CD4-positive, alpha-beta T cell treated with Interleukin-12 subunit alpha and Interleukin-12 subunit beta, for 1 hour (primary cell): ENCODE measurements around the gene NLRX1.
A peak's percentile ranks its signal among the peaks of the same experiment; 100 is the strongest.
"Not testable (repeated sequence)": the region's sequence is repeated elsewhere in the genome, so short reads cannot be mapped to it uniquely, and the experiment has no call there.

ENCODE experiments used
- DNase-seq: peaks from one replicate; pipeline ENCODE4 v3.0.0-alpha.2; 2020

The NLRX1 gene, protein sequence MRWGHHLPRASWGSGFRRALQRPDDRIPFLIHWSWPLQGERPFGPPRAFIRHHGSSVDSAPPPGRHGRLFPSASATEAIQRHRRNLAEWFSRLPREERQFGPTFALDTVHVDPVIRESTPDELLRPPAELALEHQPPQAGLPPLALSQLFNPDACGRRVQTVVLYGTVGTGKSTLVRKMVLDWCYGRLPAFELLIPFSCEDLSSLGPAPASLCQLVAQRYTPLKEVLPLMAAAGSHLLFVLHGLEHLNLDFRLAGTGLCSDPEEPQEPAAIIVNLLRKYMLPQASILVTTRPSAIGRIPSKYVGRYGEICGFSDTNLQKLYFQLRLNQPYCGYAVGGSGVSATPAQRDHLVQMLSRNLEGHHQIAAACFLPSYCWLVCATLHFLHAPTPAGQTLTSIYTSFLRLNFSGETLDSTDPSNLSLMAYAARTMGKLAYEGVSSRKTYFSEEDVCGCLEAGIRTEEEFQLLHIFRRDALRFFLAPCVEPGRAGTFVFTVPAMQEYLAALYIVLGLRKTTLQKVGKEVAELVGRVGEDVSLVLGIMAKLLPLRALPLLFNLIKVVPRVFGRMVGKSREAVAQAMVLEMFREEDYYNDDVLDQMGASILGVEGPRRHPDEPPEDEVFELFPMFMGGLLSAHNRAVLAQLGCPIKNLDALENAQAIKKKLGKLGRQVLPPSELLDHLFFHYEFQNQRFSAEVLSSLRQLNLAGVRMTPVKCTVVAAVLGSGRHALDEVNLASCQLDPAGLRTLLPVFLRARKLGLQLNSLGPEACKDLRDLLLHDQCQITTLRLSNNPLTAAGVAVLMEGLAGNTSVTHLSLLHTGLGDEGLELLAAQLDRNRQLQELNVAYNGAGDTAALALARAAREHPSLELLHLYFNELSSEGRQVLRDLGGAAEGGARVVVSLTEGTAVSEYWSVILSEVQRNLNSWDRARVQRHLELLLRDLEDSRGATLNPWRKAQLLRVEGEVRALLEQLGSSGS

DNA sequence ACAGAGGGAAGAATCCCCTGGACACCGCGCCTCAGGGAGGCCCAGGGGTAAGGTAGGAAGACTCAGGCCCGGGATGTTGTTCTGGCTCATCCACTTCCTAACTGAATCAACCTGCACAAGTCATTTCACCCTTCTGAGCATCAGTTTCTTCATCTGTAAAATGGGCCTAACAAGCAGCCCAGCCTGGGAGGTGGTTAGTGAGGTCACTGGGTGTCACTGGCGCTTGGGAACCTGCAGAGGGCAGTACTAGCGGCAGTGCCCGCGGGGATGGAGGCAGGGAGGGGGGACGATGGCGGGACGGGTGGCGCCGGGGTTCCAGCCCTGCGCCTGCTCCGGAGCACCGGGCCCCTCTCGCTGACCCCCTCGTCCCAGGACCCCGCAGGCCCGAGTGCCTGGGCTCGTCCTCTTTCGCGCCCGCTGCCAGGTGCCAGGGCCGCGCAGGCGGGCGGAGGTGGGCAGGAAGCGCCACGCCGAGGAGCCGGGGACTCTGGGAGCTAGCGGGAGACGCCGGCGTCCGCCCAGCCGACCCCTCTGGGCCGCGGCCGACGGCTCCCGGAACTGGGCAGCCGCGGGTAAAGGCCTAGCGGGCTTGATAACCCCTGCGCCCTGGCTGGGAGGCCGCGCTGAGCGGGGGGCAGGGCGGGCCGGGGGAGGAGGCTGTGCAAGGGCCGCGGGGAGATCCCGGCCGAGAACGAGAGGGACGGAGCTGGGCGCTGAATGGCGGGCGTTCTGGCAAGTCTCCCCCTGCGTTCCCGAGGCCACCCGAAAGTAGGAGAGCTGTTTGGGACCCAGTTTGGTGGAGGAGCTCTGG is at the start of gene NLRX1:
TSS of gene NLRX1 (plus strand) at position 255 of the 811 bp plus-strand sequence. CDS start 2,679 bp downstream, outside the sequence.
- peak; percentile 88 for DNase-seq

DNA sequence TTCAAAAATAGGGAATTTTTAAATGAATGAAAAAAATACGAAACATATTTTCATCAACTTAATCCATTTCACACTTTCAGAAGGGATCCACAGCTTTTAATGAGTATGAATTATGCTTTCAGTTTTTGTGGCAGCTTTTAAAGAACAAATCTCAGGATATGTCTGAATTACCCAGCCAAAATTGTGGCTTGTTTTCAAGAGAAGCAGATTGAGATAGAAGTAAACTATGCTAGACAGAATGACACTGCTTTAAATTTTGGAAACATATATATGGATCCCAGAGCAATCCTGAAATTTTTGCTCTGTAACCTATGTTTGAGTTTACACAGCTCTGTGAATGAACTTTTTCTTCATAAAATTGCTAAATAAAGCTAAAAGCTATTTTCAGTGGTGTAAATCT is 49.6 kb upstream of the NLRX1 start:
- no peak for DNase-seq

DNA sequence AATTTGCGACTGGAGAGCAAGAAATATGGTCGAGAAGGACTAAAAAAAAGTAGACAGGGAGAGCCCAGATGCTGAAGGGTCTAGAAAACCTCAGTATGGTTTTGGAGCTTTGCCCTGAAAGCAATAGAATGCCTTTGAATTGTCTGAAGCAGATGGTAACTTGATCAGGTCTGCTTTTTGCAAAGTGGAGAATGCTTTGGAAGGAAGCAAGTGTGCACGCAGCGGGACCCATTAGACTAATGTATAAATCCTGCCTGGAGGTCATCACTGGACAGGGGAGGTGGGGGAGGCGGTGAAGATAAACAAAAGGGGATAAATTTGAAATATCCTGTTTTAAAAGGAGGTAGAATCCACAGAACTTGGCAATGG is 47.9 kb upstream of the NLRX1 start:
- DNase-seq: no peak

DNA sequence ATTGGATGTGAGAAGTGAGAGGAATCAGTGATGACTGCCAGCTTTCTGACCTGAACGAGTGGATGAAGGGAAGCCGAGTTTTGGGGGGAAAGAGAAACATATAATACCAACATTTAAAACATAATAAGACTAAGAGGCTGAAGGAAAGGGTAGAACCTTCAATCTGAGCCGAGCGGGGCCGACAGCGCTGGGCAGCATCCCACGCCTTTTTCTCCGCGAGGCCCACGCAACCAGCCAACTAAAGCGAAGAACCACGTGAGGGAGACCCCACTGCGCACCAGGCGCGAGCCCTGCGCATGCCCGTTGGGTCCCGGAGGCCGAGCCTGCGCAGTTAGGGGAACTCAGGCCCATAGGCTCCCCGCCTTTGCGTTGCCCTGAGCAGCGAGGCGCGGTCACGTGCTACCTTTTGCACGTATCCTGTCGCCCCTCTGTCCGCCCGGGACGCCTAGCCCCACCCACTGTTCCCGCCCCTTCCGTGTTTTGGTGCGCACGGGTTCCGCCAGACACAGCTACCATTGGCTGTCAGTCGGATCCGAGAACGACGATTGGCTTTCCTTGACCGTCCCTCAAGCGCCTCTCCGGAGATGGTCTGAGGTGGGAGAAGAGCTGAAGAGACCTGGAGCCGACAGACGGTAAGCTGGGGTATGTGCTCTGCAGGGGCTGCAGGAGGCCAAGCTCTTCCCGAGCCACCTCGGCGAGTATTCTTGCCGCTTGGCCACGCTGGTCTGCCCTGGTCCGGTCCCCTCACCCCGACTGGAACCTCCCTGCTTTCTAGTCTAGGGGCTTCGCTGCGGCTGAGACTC is 47.3 kb upstream of the NLRX1 start, which contains the start of gene HINFP:
TSS of gene HINFP (plus strand) at position 573 of the 803 bp plus-strand sequence. CDS start 5,365 bp downstream, outside the sequence.
- DNase-seq: peak; percentile 100

DNA sequence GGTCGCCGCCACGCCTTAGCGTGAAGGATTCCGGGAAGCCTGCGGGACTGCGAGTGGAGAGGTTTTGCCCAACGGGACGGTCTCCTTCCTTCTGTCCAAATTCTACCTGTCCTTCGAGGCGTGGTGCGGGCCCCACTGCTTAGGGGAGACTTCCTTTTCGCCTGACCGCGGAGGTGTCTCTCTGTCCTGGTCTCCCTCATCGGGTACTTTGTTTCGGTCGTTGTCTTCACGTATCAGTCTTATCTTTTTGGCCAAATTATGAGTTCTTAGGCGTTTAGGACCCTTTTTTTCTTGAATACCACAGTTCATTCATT is 46.8 kb upstream of the NLRX1 start:
- no peak for DNase-seq

DNA sequence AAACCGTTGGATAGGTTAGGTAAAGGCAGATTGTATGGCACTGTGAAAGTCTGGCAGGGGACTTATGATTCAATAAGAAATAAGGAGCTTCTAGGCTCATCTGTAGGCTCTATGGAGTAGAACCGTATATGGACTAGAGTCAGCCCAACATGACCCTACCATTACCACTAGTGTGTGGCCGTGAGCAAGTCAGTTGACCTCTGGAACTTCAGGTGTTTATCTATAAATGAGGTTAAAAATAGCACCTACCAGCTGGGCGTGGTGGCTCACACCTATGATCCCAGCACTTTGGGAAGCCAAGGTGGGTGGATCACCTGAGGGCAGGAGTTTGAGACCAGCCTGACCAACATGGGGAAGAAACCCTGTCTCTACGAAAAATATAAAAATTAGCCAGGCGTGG is 42.7 kb upstream of the NLRX1 start:
- no peak for DNase-seq

DNA sequence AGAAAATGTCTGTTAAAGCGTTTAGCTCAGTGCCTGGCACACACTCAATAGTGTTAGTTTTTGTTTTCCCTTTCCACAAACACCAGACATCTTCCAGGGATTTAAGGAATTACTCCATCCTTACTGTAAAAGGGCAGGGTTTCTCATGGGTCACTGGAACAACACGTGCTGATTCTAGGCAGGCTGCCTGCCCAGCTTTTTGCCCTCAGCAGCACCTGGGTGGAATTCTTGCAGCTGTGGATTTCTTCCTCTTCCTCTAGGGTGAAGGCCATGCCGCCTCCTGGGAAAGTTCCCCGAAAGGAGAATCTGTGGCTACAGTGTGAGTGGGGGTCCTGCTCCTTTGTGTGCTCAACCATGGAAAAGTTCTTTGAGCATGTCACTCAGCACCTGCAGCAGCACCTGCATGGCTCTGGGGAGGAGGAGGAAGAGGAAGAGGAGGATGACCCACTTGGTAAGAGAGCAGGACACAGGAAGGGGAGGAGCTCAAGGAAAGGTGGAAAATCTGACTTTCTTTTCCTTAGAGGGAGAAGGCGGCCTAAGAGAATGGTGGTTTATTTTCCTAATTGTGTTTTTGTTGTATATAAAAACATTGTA is 41.8 kb upstream of the NLRX1 start:
- DNase-seq: no peak

DNA sequence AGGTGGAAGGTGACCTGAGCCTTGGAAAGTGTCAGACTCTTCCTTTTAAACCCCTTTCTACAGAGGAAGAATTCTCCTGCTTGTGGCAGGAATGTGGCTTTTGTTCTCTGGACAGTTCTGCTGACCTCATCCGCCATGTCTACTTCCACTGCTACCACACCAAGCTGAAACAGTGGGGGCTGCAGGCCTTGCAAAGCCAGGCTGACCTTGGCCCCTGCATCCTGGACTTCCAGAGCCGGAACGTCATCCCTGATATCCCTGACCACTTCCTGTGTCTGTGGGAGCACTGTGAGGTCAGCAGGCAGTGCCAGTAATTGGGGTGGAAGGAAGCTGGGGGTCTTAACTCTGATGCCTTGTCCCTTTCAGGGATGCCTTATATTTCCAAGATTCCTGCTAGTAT is 37.9 kb upstream of the NLRX1 start:
- no peak for DNase-seq

DNA sequence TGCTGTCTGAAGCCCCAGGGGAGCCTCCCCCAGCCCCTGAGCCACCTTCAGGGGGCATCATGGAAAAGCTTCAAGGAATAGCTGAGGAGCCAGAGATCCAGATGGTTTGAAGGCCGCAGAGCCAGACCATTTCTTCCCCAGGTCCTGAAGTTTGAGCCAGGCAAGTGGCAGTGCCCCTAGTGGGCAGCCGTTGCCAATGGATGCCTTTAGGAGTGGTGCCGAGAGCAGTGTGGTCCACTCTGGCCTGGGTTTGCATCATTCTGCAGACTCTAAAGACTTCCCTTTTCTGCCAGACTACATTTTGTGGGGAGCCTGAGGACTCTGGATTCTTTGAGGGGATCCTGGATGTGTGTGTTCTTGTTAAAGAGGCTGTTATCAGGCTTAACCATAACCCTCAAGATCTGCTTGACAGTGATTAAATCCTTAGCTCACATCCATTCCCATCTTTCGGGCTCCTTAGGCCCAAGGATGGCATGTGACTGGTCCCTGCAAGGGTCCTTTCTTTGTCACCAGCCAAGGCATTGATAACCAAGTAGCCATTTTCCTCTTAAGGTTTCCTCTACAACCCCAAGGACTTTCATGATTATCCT is 34.0 kb upstream of the NLRX1 start:
- DNase-seq: no peak

DNA sequence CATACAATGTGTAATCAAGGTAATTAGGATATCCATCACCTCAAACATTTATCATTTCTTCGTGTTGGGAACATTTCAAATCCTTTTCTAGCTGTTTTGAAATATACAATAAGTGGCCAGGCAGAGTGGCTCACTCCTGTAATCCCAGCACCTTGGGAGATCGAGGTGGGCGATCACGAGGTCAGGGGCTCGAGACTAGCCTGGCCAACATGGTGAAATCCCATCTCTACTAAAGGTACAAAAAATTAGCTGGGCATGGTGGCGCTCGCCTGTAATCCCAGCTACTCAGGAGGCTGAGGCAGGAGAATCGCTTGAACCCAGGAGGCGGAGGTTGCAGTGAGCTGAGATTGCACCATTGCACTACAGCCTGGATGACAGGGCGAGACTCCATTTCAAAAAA is 29.2 kb upstream of the NLRX1 start:
- not testable (repeated sequence) for DNase-seq

DNA sequence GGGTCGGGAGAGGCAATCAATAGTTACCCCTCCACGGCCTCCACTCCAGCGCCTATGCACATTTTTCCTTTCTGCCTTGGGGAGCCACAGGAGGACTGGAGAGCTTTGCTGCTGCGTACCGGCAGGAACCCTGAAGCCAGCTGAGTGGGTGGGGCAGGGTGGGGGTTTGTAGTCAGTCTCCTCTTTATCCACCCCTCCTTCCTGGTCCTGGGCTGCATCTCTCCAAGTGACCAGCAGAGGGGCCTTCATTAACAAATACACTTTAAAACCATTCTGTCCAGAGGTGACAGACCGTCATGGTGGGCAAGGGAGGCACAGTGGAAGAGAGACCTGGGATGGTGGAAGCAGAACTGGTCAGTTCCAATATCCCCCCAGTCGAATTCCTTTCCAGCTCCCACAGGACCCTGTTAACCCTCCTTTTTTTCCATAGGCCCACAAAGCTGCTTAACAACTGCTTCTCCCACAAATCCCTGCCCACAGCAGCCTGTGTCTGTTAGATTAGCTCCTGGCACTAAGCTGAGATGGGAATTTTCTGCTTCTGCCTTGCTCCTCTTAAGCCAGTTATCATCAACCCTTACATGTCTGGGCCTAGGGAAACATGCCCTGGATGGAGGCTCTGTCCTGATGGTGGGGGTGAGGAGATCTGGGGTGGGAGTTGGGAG is 23.6 kb upstream of the NLRX1 start:
- peak; percentile 39 for DNase-seq

DNA sequence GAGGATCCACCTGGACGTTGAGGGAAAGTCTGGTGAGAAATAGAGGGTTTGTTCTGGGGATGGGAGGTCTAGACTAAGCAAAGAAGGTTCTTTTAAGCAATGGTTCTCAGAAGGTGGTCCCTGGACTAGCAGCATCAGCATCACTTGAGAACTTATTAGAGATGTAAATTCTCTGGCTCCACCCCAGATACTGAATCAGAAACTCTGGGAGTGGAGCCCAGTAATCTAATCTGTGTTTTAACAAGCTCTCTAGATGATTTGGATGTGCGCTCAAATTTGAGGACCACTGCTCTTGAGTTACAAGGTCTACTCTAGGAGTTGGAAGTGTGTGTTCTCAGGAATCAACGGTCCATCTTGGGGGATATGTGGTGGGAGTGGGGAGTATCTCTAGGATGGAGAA is 23.0 kb upstream of the NLRX1 start:
- no peak for DNase-seq

DNA sequence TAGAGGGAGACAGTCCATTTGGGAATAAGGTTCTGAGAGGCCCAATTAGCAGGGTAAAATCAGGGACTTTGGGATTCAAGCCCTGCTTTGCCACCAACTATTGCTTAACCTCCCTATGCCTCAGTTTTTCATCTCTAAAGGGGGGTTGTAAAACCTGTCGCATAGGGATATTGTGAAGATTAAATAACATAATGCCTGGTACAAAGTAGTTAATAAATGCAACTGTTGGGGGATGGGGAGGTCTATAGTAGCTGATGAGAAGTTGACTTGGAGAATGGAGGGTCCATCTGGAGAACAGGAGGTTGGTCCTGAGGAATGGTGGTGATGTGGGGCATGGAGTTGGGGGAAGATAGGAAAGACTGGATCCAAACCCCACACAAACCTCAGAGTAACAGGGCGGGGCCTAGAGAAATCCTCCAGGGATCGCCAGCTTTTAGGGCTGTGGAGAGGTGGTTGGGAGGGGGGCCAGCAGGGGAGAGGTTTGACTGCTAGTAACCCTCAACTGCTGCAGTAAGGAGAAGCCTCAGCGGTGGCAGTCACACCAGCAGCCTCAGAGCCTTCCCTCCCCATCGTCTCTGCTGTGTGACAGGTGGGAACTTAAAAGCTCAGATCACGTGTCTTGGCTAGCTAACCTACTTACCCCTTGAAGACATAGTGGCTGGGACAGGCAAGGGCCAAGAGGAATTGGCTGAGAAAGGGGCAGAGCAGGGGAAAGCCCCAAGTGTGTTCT is 20.8 kb upstream of the NLRX1 start:
- DNase-seq: no peak

DNA sequence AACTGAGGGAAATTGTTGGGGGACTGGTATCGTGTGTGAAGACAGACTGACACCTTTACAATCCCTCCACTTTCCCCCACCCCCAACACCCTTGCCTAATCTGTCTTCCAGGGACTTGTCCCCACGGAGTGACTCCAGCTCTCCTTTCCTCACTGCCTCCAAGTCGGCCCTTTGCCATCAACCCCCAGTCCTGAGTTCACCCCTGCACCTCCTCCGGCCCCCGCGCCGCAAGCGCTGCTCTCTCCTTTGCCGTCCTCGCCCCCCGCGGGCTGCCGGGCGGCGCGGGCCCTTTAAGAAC is 19.9 kb upstream of the NLRX1 start:
- no peak for DNase-seq

DNA sequence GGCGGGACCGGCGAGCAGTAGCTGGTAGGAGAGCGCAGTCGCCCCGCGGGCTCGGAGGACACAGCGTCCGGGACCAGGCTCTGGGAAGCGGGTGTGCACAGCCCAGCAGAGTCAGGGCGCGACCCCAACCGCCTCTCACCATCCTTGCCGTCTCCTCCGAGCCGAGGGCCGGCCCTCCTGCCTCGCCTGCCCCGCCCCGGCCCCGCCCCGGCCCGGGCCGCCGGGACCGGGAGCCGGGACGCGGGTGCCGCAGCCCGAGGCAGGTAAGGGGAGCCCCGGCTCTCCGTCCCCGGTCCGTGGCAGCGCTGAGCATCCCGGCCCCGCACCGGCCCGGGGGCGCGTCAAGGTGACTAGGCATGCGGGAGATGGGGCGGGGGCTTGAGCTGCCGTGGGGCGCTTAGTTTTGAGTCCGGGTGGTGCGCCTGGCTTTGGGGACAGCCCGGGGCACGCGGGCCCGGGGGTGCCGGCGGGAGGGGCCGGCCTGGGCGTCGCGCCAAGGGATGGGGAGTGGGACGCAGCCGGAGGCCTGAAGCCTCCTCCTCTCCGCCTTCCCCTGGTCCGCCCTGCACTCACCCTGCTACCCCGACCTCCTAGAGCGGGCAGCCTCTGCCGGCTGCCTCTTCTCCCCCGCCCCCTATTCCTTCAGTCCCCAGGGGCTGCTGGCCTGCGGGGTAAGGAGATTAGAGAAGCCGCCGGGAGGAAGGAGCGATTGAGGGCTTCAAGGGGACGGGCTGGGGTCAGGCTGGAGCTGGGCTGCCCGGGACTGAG is 19.3 kb upstream of the NLRX1 start, which contains the start of gene ABCG4:
TSS of gene ABCG4 (plus strand) at position 35 of the 768 bp plus-strand sequence. CDS start 914 bp downstream, outside the sequence.
- peak; percentile 23 for DNase-seq

DNA sequence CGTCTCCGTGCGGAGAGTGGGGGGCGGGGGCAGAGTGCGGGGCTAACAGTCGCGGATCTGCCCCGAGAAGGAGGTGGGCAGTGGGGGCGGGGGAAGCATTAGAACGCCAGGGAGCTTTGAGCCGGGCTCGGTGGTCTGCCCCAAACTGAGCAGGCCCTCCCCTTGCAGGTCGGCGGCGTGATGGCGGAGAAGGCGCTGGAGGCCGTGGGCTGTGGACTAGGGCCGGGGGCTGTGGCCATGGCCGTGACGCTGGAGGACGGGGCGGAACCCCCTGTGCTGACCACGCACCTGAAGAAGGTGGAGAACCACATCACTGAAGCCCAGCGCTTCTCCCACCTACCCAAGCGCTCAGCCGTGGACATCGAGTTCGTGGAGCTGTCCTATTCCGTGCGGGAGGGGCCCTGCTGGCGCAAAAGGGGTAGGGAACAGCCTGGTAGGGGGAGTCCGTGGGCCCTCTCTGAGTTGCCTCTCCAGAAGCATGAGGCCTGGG is 18.7 kb upstream of the NLRX1 start:
- no peak for DNase-seq

DNA sequence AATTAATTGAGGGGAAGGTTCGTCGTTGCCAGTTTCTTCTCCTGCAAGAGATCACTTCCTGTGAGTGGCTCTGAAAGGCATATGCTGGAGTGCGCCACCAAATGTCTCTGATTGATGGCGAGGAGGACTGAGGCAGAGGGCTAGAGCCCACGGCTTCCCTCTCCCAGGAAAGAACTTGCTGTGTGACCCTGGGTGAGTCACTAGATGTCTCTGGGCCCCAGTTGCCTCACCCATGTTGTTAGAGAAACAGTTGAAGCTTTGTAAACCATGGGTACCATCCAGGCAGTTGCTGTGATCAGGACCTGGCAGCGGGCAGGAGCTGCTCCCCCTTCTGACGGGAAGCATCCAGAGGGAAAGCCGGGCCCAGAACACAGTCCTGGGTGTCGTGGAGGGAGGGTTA is 16.5 kb upstream of the NLRX1 start:
- no peak for DNase-seq

DNA sequence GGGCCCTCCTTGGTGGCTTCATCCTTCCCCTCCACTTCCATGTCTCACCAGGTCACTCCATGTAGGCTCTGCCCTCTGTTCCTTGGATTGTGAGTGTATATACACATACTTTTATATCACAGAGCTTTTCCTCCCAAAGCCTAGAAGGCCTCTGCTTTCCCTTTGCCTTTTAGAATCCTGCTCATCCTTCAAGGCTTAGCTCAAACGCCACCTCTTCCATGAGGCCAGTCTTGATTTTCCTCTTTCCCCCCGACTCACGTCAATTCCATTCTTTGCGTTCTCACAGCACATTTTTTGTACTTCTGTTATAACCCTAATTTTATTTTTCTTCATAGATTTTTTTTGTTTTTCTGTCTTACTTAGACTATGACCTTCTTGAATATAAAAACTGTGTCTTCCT is 15.9 kb upstream of the NLRX1 start:
- no peak for DNase-seq
